HepG2 (cell line): Measurements from ENCODE around the gene CTSW. TPM values are rescaled to one million over a fixed set of nuclear protein-coding genes. Genes with fewer than 3 reads are reported as not detected.

Experiments used
- ATAC-seq: fragments of 200-7000 bp; cut with Tn5 transposase; 3 replicates; pipeline ENCODE4 v1.9.1; 2020; ENCODE audit warnings: mild to moderate bottlenecking, moderate library complexity
- BruUV-seq: library from RNA; stranded (reverse); fragments of 400-500 nt; replicated peaks from 2 replicates; lab custom pipeline; 2021; lab: Mats Ljungman, UMichigan
- CTCF ChIA-PET: fragments of 300-600 bp; formaldehyde crosslinking; extraction: SDS; loops from one replicate; lab custom pipeline; 2021; ENCODE audit warnings: low total read pairs, inconsistent platforms, low intra/inter-chr PET ratio; lab: Yijun Ruan, JAX
- POLR2A ChIA-PET: fragments of 350-600 bp; sonication (Branson Sonifier 250); formaldehyde crosslinking; loops from one replicate; lab custom pipeline; 2020; ENCODE audit warnings: antibody characterized with exemption, inconsistent platforms; lab: Yijun Ruan, JAX
- DNase-seq: peaks from one replicate; pipeline ENCODE4 v3.0.0-alpha.2; 2015; ENCODE audit warnings: low spot score
- FAIRE-seq: peaks from 3 replicates; lab custom pipeline; 2011; peaks lifted over from hg19 to GRCh38; lab: Jason Lieb, UNC
- H2AFZ ChIP-seq: one replicate; pipeline ENCODE4 v1.6.1; 2011; ENCODE audit warnings: low read length, inconsistent platforms
- H3K27ac ChIP-seq: fragments of 300-600 bp; 3 replicates; pipeline ENCODE4 v1.8.0; 2011; ENCODE audit warnings: mixed run types, mild to moderate bottlenecking, mixed read lengths, low read length, inconsistent platforms; ENCODE audit not compliant: insufficient read depth; ENCODE audit errors: extremely low read length
- H3K27me3 ChIP-seq, 2 experiments: fragments of 200-600 bp in 1 of 2; 2 replicates in 1 of 2; 3 replicates in 1 of 2; pipeline versions ENCODE4 v1.6.0 to v1.8.0; 2011; ENCODE audit warnings: low read length in 2 of 2, mild to moderate bottlenecking in 2 of 2, moderate library complexity in 2 of 2, inconsistent platforms in 1 of 2; ENCODE audit not compliant: insufficient read depth in 2 of 2, control insufficient read depth in 1 of 2
- H3K36me3 ChIP-seq, 2 experiments: fragments of 200-600 bp in 1 of 2; replicated peaks in 1 of 2; 2 replicates in 1 of 2; 3 replicates in 1 of 2; pipeline versions ENCODE4 v1.5.1 to v1.8.0; 2011; ENCODE audit warnings: low read length in 2 of 2, inconsistent platforms in 1 of 2; ENCODE audit not compliant: insufficient read depth in 2 of 2, control insufficient read depth in 1 of 2
- H3K4me1 ChIP-seq: 2 replicates; pipeline ENCODE4 v1.5.1; 2012; ENCODE audit warnings: low read length, inconsistent platforms; ENCODE audit not compliant: insufficient read depth
- H3K4me2 ChIP-seq: 2 replicates; pipeline ENCODE4 v1.6.0; 2011; ENCODE audit warnings: low read depth, low read length, inconsistent platforms
- H3K4me3 ChIP-seq, 3 experiments: fragments of 200-600 bp in 1 of 3; sonication (generic), shearing (Covaris generic) in 1 of 3; replicated peaks in 1 of 3; 2 replicates each; pipeline ENCODE4 v1.5.1; 2011 to 2016; ENCODE audit warnings: low read length in 3 of 3, inconsistent platforms in 2 of 3, low read depth in 2 of 3, mild to moderate bottlenecking in 2 of 3, control low read depth in 1 of 3, mixed read lengths in 1 of 3; ENCODE audit not compliant: insufficient read depth in 1 of 3
- H3K79me2 ChIP-seq: one replicate; pipeline ENCODE4 v1.6.1; 2011; ENCODE audit warnings: low read length, inconsistent platforms; ENCODE audit not compliant: insufficient read depth
- H3K9ac ChIP-seq: 2 replicates; pipeline ENCODE4 v1.6.0; 2011; ENCODE audit warnings: mild to moderate bottlenecking, low read depth, low read length, inconsistent platforms; ENCODE audit not compliant: insufficient read depth
- H3K9me3 ChIP-seq: 2 replicates; pipeline ENCODE4 v1.5.1; 2012; ENCODE audit warnings: mild to moderate bottlenecking, low read length
- H4K20me1 ChIP-seq: 2 replicates; pipeline ENCODE4 v1.6.0; 2011; ENCODE audit warnings: inconsistent platforms, mild to moderate bottlenecking, low read length, moderate library complexity; ENCODE audit not compliant: insufficient read depth
- DNMT3B ChIP-seq: conservative IDR thresholded peaks from 2 replicates; pipeline ENCODE4 v1.6.1; 2016; ENCODE audit warnings: missing biosample characterization, control low read depth
- ELF4 ChIP-seq: sonication (generic); formaldehyde crosslinking; IDR thresholded peaks from 2 replicates; pipeline ENCODE4 v1.5.0; 2020; ENCODE audit warnings: missing genetic modification reagents, mild to moderate bottlenecking, moderate library complexity, borderline replicate concordance
- ETV5 ChIP-seq: IDR thresholded peaks from 2 replicates; pipeline ENCODE4 v1.6.1; 2018; ENCODE audit warnings: missing biosample characterization, missing genetic modification reagents, inconsistent platforms, borderline replicate concordance
- GABPA ChIP-seq, 2 experiments: IDR thresholded peaks; 2 replicates each; pipeline ENCODE4 v1.6.1; 2011 to 2016; ENCODE audit warnings: low read depth in 2 of 2, low read length in 1 of 2, missing biosample characterization in 1 of 2, missing genetic modification characterization in 1 of 2
- KDM2A ChIP-seq: sonication (generic); formaldehyde crosslinking; IDR thresholded peaks from 2 replicates; pipeline ENCODE4 v1.4.0; 2020; ENCODE audit warnings: low read depth, missing genetic modification reagents, borderline replicate concordance
- MAF1 ChIP-seq: sonication (generic); formaldehyde crosslinking; IDR thresholded peaks from 2 replicates; pipeline ENCODE4 v1.5.0; 2020; ENCODE audit warnings: missing genetic modification reagents, borderline replicate concordance
- MTERF4 ChIP-seq: sonication (generic); formaldehyde crosslinking; IDR thresholded peaks from 2 replicates; pipeline ENCODE4 v1.8.0; 2023; ENCODE audit warnings: mild to moderate bottlenecking, missing genetic modification reagents
- MXD1 ChIP-seq: sonication (generic); formaldehyde crosslinking; IDR thresholded peaks from 2 replicates; pipeline ENCODE4 v1.4.0; 2020; ENCODE audit warnings: mild to moderate bottlenecking, missing genetic modification reagents
- MXD3 ChIP-seq: IDR thresholded peaks from 2 replicates; pipeline ENCODE4 v1.6.1; 2016; ENCODE audit warnings: mild to moderate bottlenecking, missing biosample characterization, missing genetic modification reagents
- NCOA2 ChIP-seq: sonication (generic); formaldehyde crosslinking; IDR thresholded peaks from 2 replicates; pipeline ENCODE4 v1.8.0; 2022; ENCODE audit warnings: inconsistent platforms
- NFKBIZ ChIP-seq: IDR thresholded peaks from 2 replicates; pipeline ENCODE4 v1.6.1; 2018; ENCODE audit warnings: missing genetic modification reagents, missing compliant biosample characterization
- PHF21A ChIP-seq: sonication (generic); formaldehyde crosslinking; IDR thresholded peaks from 2 replicates; pipeline ENCODE4 v1.5.0; 2020; ENCODE audit warnings: mild to moderate bottlenecking, missing genetic modification reagents
- POGZ ChIP-seq: sonication (generic); formaldehyde crosslinking; IDR thresholded peaks from 2 replicates; pipeline ENCODE4 v1.4.0; 2020; ENCODE audit warnings: mild to moderate bottlenecking, missing genetic modification reagents
- POLR2A ChIP-seq, 2 experiments: IDR thresholded peaks; 2 replicates each; pipeline ENCODE4 v1.6.1; 2011; ENCODE audit warnings: low read depth in 2 of 2, low read length in 2 of 2, mild to moderate bottlenecking in 1 of 2, moderate library complexity in 1 of 2; ENCODE audit not compliant: insufficient read depth in 1 of 2
- POLR2AphosphoS5 ChIP-seq: IDR thresholded peaks from 2 replicates; pipeline ENCODE4 v1.6.1; 2012; ENCODE audit warnings: low read depth, low read length
- POLR2G ChIP-seq: fragments of 200-400 bp; formaldehyde crosslinking; IDR thresholded peaks from 2 replicates; pipeline ENCODE4 v1.6.1; 2018; ENCODE audit warnings: mild to moderate bottlenecking, low read depth, low read length, moderate library complexity
- SNAPC2 ChIP-seq: sonication (generic); formaldehyde crosslinking; IDR thresholded peaks from 2 replicates; pipeline ENCODE4 v1.8.1; 2022; ENCODE audit warnings: mild to moderate bottlenecking, missing genetic modification reagents
- SP1 ChIP-seq, 2 experiments: fragments of 450-650 bp in 1 of 2; sonication (generic) in 1 of 2; formaldehyde crosslinking in 1 of 2; IDR thresholded peaks; 2 replicates each; pipeline versions ENCODE4 v1.4.0 to v1.6.1; 2016 to 2020; ENCODE audit warnings: missing genetic modification reagents in 1 of 2
- TSC22D2 ChIP-seq: sonication (generic); formaldehyde crosslinking; IDR thresholded peaks from 2 replicates; pipeline ENCODE4 v1.5.1; 2020; ENCODE audit warnings: missing genetic modification reagents, mild to moderate bottlenecking, borderline replicate concordance
- U2AF1 ChIP-seq: fragments of 200-400 bp; formaldehyde crosslinking; optimal IDR thresholded peaks from 2 replicates; pipeline ENCODE3; 2017; ENCODE audit warnings: mild to moderate bottlenecking, low read depth, low read length
- ZIK1 ChIP-seq: sonication (generic); formaldehyde crosslinking; IDR thresholded peaks from 2 replicates; pipeline ENCODE4 v1.5.0; 2020; ENCODE audit warnings: mild to moderate bottlenecking, low read depth, missing genetic modification reagents, borderline replicate concordance
- ZNF3 ChIP-seq: IDR thresholded peaks from 2 replicates; pipeline ENCODE4 v1.7.0; 2017; ENCODE audit warnings: inconsistent platforms
- WGBS: methylation state at CpG from one replicate; pipeline ENCODE4 v1.1.6; 2017; ENCODE audit warnings: low lambda C conversion rate; 5-methylcytosine and 5-hydroxymethylcytosine counted together
- in situ Hi-C: cut with HindIII; loops from 2 replicates; pipeline ENCODE4 v1.10.0; 2017; ENCODE audit warnings: low pct_unique_long_range_greater_than_20kb; ENCODE audit not compliant: extremely low pct_ligation_motif_present
- intact Hi-C: fragments of 100-400 bp; cut with micrococcal nuclease; formaldehyde crosslinking; loops from one replicate; pipeline ENCODE4 v1.10.0; 2022; ENCODE audit not compliant: unreplicated experiment
- polyA plus RNA-seq, 8 experiments: library from polyadenylated mRNA; depleted of rRNA in 3 of 8; stranded (reverse) in 7 of 8; unstranded in 1 of 8; fragments of >200 nt; fragmentation: Illumina TruSeq in 4 of 8; extraction: Trizol in 4 of 8; gene quantifications; 2 replicates each; pipeline versions ENCODE4 v1.2.1 to v1.2.3, GENCODE V29; 2011 to 2016; ENCODE audit warnings: low read depth in 4 of 8, missing spikeins in 1 of 8, mixed read lengths in 1 of 8; ENCODE audit not compliant: insufficient read depth in 1 of 8
- total RNA-seq, 5 experiments: library from RNA; depleted of rRNA; stranded (reverse); fragments of >200 nt; fragmentation: Illumina TruSeq; extraction: Trizol; gene quantifications; 2 replicates each; pipeline ENCODE4 v1.2.3, GENCODE V29; 2016; ENCODE audit warnings: low read depth in 1 of 5

The CTSW gene
- total and polyA plus RNA-seq, 2 of the 13 experiments (the other 11 are each of a cell fraction or from before 2014, with no cell fraction given) = 0.09 TPM; not detected in 1

- no TSS peak for BruUV-seq
- POLR2A ChIA-PET = interaction anchor here (0.6 to 5.4 kb wide), 7 partner anchors 8 to 240 kb away, joined by 3 to 81 read pairs (median 3); partner anchors contain the start of genes CCDC85B, EFEMP2, FIBP and FOSL1
- H3K27ac ChIP-seq = peak overlapping the region; percentile 83
- peaks cover 59% of the 10 kb centered on the region for H3K4me1 ChIP-seq
- H3K27me3 ChIP-seq = no peaks in the 10 kb centered on the region; a peak in 1 of 5 replicates
- in situ Hi-C loops (loop anchor here (10.0 kb wide), 1 partner anchor 302 kb away; the partner anchor contains the start of gene LTBP3), intact Hi-C loops (no loop called here)
- H4K20me1 ChIP-seq = peaks cover 50% of the 10 kb centered on the region
- H3K4me2 ChIP-seq = peak overlapping the region; percentile 79
- H3K79me2 ChIP-seq = peaks cover 30% of the 10 kb centered on the region
- H3K36me3 ChIP-seq = peaks cover 14 to 30% of the 10 kb centered on the region in 2 experiments
- H3K4me3 ChIP-seq = peak overlapping the region; percentile 76 to 99 (median 93)
- ATAC-seq (peak; percentile 19), FAIRE-seq (no peak), DNase-seq (peak; percentile 48)
- H3K9me3 ChIP-seq = no peaks in the 10 kb centered on the region
- WGBS = 7% methylated on average over 8 of the region's 57 CpGs
- H3K9ac ChIP-seq = peak overlapping the region; percentile 86
- no peak overlapping the region for H2AFZ ChIP-seq
- CTCF ChIA-PET = no interaction called here
- TF ChIP-seq PHF21A (CRISPR knock-in tag) = no peak
- no peak for TF ChIP-seq GABPA (IDR thresholded peaks at IDR 0.05; ENCODE audit: low read depth, low read length)
- peak; percentile 82 for TF ChIP-seq GABPA (CRISPR knock-in tag; IDR thresholded peaks at IDR 0.05; ENCODE audit: low read depth)
- TF ChIP-seq ETV5 (CRISPR knock-in tag) = peak; percentile 83; the same call in 1 of the 2 replicates
- TF ChIP-seq POLR2AphosphoS5 = 0 out of 2 replicates have a peak, but pooled peaks have one; percentile 23
- TF ChIP-seq ZNF3 (CRISPR knock-in tag) = no peak
- TF ChIP-seq TSC22D2 = peak; percentile 30; the same call in 1 of the 2 replicates
- 0 out of 2 replicates have a peak, but pooled peaks have one; percentile 44 for TF ChIP-seq NFKBIZ (CRISPR knock-in tag)
- no peak for TF ChIP-seq NCOA2 (CRISPR knock-in tag)
- TF ChIP-seq MAF1 (CRISPR knock-in tag) = 0 out of 2 replicates have a peak, but pooled peaks have one; percentile 41
- peak; percentile 46; the same call in 1 of the 2 replicates for TF ChIP-seq POGZ (CRISPR knock-in tag)
- TF ChIP-seq ELF4 (CRISPR knock-in tag) = no peak
- TF ChIP-seq SP1 (IDR thresholded peaks at IDR 0.05) = no peak
- peak; percentile 25 for TF ChIP-seq SP1 (CRISPR knock-in tag; IDR thresholded peaks at IDR 0.05)
- peak; percentile 55; the same call in 1 of the 2 replicates for TF ChIP-seq POLR2G
- peak; percentile 65; the same call in 1 of the 2 replicates for TF ChIP-seq MXD1 (CRISPR knock-in tag)
- 0 out of 2 replicates have a peak, but pooled peaks have one; percentile 72 for TF ChIP-seq KDM2A (CRISPR knock-in tag)
- no peak; the same call in 1 of the 2 replicates for TF ChIP-seq MXD3 (CRISPR knock-in tag)
- TF ChIP-seq POLR2A (IDR thresholded peaks at IDR 0.05; ENCODE audit: insufficient read depth in 1 of 2, low read depth in 2 of 2, low read length in 2 of 2) = peak in 1 of 2 experiments; percentile 44; a peak in 1 of 4 replicates
- TF ChIP-seq MTERF4 (CRISPR knock-in tag) = peak; percentile 10; the same call in 1 of the 2 replicates
- 0 out of 2 replicates have a peak, but pooled peaks have one; percentile 14 for TF ChIP-seq ZIK1 (CRISPR knock-in tag)
- no peak for TF ChIP-seq SNAPC2 (CRISPR knock-in tag)
- peak; percentile 59 for TF ChIP-seq U2AF1
- TF ChIP-seq DNMT3B (CRISPR knock-in tag) = peak; percentile 56; the same call in 1 of the 2 replicates
Observed at GRCh38 chr11:65856689-65857499, 22.7 kb upstream of the CTSW start.
